Measurements from ENCODE around the gene RELCH. TPM values are rescaled to one million over a fixed set of nuclear protein-coding genes. Genes with fewer than 3 reads are reported as not detected.

The RELCH gene
- total and polyA plus RNA-seq, 2 experiments from 2014 or later: 8.6 to 38.6 TPM

DNA sequence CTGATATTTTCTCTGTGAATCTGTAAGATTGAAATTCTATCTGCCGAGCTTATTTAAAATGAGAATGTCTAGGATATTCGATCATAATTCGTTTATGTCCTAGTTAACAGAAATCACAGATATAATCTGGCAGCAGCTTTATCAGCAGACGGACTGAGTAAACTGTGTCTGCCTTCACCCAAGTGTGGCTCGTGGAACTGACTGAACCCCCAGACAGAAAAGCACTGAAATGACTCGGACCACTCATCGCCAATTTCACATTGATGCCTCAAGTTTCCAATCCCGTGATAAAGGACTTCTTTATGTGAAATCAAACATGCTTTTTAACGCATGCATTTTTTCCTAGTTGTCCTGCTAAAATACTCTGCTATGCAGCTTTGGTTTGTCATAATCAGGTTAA is 153.9 kb downstream of the RELCH start:
- H3K4me2 ChIP-seq (ENCODE audit: unreplicated experiment): no peak overlapping the region
- H2AFZ ChIP-seq: no peak overlapping the region
- 92% methylated on average over 9 of the region's 9 CpGs for WGBS, 2 experiments (ENCODE audit: low coverage in 1 of 2, low lambda C conversion rate in 2 of 2, missing lambda C conversion rate in 2 of 2)
- DNase-seq: no peak
- H3K27me3 ChIP-seq (replicated peaks; ENCODE audit: insufficient read depth): 0 out of 2 replicates have a peak, but pooled peaks cover 10% of the 10 kb centered on the region
- no peaks in the 10 kb centered on the region for H4K20me1 ChIP-seq (ENCODE audit: insufficient read depth)
- no peak overlapping the region for H3K9ac ChIP-seq
- H3F3A ChIP-seq (ENCODE audit: insufficient read depth): no peaks in the 10 kb centered on the region; the same call in 1 of the 2 replicates
- TF ChIP-seq EZH2 (IDR thresholded peaks at IDR 0.05; ENCODE audit: insufficient read depth, poor library complexity, severe bottlenecking): no peak
- no peak for TF ChIP-seq EZH2phosphoT487 (IDR thresholded peaks at IDR 0.05; ENCODE audit: insufficient read depth, low read depth)
- H3K79me2 ChIP-seq (ENCODE audit: insufficient read depth): no peaks in the 10 kb centered on the region
- no peaks in the 10 kb centered on the region for H3K36me3 ChIP-seq (ENCODE audit: low read depth)
- in situ Hi-C loops (cut with MboI): no loop called here
- no peak overlapping the region for H3K27ac ChIP-seq
- H3K9me3 ChIP-seq (ENCODE audit: low read depth): no peaks in the 10 kb centered on the region
- no peaks in the 10 kb centered on the region for H3K9me2 ChIP-seq (ENCODE audit: insufficient read depth)
- no peak overlapping the region for H3K4me3 ChIP-seq
- H3K4me1 ChIP-seq (ENCODE audit: insufficient read depth): peaks cover 11% of the 10 kb centered on the region

DNA sequence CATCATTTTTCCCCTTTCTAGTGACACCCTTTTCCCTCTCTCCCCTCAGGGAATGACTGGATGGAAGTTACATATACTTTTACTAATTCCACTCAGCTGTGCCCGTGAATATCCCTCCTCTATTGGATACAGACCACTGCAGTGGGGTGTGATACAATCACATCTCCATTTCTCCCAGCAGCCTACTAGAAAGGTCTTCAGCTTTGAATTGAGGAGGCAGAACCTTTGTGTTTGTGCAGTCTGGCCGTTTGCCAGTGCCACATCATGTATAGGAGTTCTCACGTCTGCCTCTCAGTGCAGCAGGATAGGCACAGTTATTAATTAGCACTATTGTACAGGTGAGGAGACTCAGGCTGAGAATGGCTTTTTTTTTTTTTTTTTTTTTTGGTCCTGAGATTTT is 154.4 kb downstream of the RELCH start:
- H3K36me3 ChIP-seq (ENCODE audit: low read depth): no peaks in the 10 kb centered on the region
- in situ Hi-C loops (cut with MboI): no loop called here
- H3F3A ChIP-seq (ENCODE audit: insufficient read depth): no peaks in the 10 kb centered on the region; the same call in 1 of the 2 replicates
- H3K9me3 ChIP-seq (ENCODE audit: low read depth): no peaks in the 10 kb centered on the region
- DNase-seq: no peak
- no peaks in the 10 kb centered on the region for H4K20me1 ChIP-seq (ENCODE audit: insufficient read depth)
- 65% methylated on average over 3 of the region's 3 CpGs for WGBS, 2 experiments (ENCODE audit: low coverage in 1 of 2, low lambda C conversion rate in 2 of 2, missing lambda C conversion rate in 2 of 2)
- H3K27ac ChIP-seq: no peak overlapping the region
- 0 out of 2 replicates have a peak, but pooled peaks cover 10% of the 10 kb centered on the region for H3K27me3 ChIP-seq (replicated peaks; ENCODE audit: insufficient read depth)
- no peak overlapping the region for H3K4me2 ChIP-seq (ENCODE audit: unreplicated experiment)
- TF ChIP-seq EZH2 (IDR thresholded peaks at IDR 0.05; ENCODE audit: insufficient read depth, poor library complexity, severe bottlenecking) (no peak), EZH2phosphoT487 (IDR thresholded peaks at IDR 0.05; ENCODE audit: insufficient read depth, low read depth) (no peak)
- H3K79me2 ChIP-seq (ENCODE audit: insufficient read depth): no peaks in the 10 kb centered on the region
- H3K9me2 ChIP-seq (ENCODE audit: insufficient read depth): no peaks in the 10 kb centered on the region
- H3K4me3 ChIP-seq: no peak overlapping the region
- no peak overlapping the region for H2AFZ ChIP-seq
- no peak overlapping the region for H3K9ac ChIP-seq
- H3K4me1 ChIP-seq (ENCODE audit: insufficient read depth): peaks cover 11% of the 10 kb centered on the region

DNA sequence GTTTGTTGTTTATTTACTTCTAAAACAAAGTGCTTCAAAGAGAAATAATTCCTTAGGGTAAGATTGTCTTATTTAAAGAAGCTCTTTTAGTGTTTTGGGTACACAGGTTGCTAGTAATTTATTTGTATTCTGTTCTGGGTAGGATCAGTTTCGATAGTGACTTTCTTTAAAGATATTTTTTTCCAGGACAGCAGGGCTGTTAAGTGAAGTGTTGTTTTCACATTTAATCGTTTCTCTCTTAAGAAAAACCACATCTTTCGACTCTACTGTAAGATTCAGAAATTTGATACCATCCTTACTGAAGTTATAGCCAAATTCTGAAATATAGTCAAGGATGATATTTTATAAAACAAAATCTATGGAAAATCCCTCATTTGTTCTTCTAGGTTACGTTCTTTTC is 155.8 kb downstream of the RELCH start:
- no peak overlapping the region for H2AFZ ChIP-seq
- no peak overlapping the region for H3K4me3 ChIP-seq
- H3K9ac ChIP-seq: no peak overlapping the region
- no peaks in the 10 kb centered on the region for H4K20me1 ChIP-seq (ENCODE audit: insufficient read depth)
- no peaks in the 10 kb centered on the region for H3K79me2 ChIP-seq (ENCODE audit: insufficient read depth)
- H3K27ac ChIP-seq: no peak overlapping the region
- no peak for TF ChIP-seq EZH2phosphoT487 (IDR thresholded peaks at IDR 0.05; ENCODE audit: insufficient read depth, low read depth)
- no peak for TF ChIP-seq EZH2 (IDR thresholded peaks at IDR 0.05; ENCODE audit: insufficient read depth, poor library complexity, severe bottlenecking)
- H3K9me3 ChIP-seq (ENCODE audit: low read depth): no peaks in the 10 kb centered on the region
- no peaks in the 10 kb centered on the region for H3K9me2 ChIP-seq (ENCODE audit: insufficient read depth)
- H3F3A ChIP-seq (ENCODE audit: insufficient read depth): no peaks in the 10 kb centered on the region; the same call in 1 of the 2 replicates
- in situ Hi-C loops (cut with MboI): no loop called here
- H3K4me2 ChIP-seq (ENCODE audit: unreplicated experiment): no peak overlapping the region
- no peak for DNase-seq
- peaks cover 10% of the 10 kb centered on the region; the same call in 1 of the 2 replicates for H3K27me3 ChIP-seq (replicated peaks; ENCODE audit: insufficient read depth)
- peaks cover 11% of the 10 kb centered on the region for H3K4me1 ChIP-seq (ENCODE audit: insufficient read depth)
- 91% methylated on average over 4 of the region's 4 CpGs for WGBS, 2 experiments (ENCODE audit: low coverage in 1 of 2, low lambda C conversion rate in 2 of 2, missing lambda C conversion rate in 2 of 2)
- no peaks in the 10 kb centered on the region for H3K36me3 ChIP-seq (ENCODE audit: low read depth)

DNA sequence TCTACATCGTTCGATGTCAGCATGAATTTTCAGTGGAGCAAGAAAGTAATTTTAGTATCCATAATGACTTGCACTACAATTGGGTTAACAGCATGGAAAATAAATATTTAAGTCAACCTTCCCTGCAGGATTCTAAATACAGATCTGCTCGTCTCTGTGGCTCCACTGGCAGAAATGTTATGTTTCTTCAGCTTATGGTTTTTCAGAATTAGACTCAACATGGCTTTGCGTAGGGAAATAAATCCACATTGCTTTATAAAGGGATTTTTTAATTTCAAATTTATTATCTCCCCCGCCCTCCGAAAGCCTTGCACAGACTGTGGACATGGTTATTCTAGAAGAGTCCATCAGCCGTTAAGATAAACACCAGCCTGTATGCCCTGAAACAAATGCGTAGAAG is 156.3 kb downstream of the RELCH start:
- H2AFZ ChIP-seq: no peak overlapping the region
- no peaks in the 10 kb centered on the region; the same call in 1 of the 2 replicates for H3F3A ChIP-seq (ENCODE audit: insufficient read depth)
- in situ Hi-C loops (cut with MboI): no loop called here
- no peak overlapping the region for H3K4me3 ChIP-seq
- H3K9me3 ChIP-seq (ENCODE audit: low read depth): no peaks in the 10 kb centered on the region
- no peak overlapping the region for H3K4me2 ChIP-seq (ENCODE audit: unreplicated experiment)
- no peaks in the 10 kb centered on the region for H3K9me2 ChIP-seq (ENCODE audit: insufficient read depth)
- no peak for DNase-seq
- H3K27ac ChIP-seq: no peak overlapping the region
- no peak overlapping the region for H3K9ac ChIP-seq
- no peaks in the 10 kb centered on the region for H3K79me2 ChIP-seq (ENCODE audit: insufficient read depth)
- 84 to 85% methylated on average over 8 of the region's 8 CpGs for WGBS, 2 experiments (ENCODE audit: low coverage in 1 of 2, low lambda C conversion rate in 2 of 2, missing lambda C conversion rate in 2 of 2)
- peaks cover 10% of the 10 kb centered on the region; the same call in 1 of the 2 replicates for H3K27me3 ChIP-seq (replicated peaks; ENCODE audit: insufficient read depth)
- H3K4me1 ChIP-seq (ENCODE audit: insufficient read depth): peaks cover 11% of the 10 kb centered on the region
- TF ChIP-seq EZH2phosphoT487 (IDR thresholded peaks at IDR 0.05; ENCODE audit: insufficient read depth, low read depth): no peak
- no peak for TF ChIP-seq EZH2 (IDR thresholded peaks at IDR 0.05; ENCODE audit: insufficient read depth, poor library complexity, severe bottlenecking)
- H4K20me1 ChIP-seq (ENCODE audit: insufficient read depth): no peaks in the 10 kb centered on the region
- no peaks in the 10 kb centered on the region for H3K36me3 ChIP-seq (ENCODE audit: low read depth)

DNA sequence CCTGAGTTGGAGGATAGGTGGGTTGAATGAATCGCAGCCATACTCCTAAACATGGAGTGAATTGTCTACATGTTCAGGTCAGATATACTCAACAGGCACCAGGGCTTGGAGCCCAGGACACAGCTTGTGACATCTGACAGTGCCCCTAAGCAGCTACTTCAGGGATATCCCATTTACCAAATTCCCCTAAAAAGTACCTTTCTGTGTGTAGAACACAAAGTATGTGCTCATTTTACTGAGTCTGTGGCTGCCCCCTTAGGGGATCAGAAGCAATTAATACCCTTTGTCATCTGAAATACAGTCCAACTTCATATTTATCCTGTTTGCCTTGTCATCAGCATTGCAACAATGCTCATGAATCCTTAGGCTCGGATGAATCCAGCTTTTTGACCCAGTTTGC is 158.9 kb downstream of the RELCH start:
- in situ Hi-C loops (cut with MboI): no loop called here
- Histone ChIP-seq H3K27ac (no peak overlapping the region), H3K4me1 (ENCODE audit: insufficient read depth) (no peaks in the 10 kb centered on the region), H3K4me3 (no peak overlapping the region), H3K4me2 (ENCODE audit: unreplicated experiment) (no peak overlapping the region), H3K9me3 (ENCODE audit: low read depth) (no peaks in the 10 kb centered on the region), H3K27me3 (replicated peaks; ENCODE audit: insufficient read depth) (peaks cover 10% of the 10 kb centered on the region; the same call in 1 of the 2 replicates), H3K9me2 (ENCODE audit: insufficient read depth) (no peaks in the 10 kb centered on the region), H4K20me1 (ENCODE audit: insufficient read depth) (no peaks in the 10 kb centered on the region), H3K36me3 (ENCODE audit: low read depth) (no peaks in the 10 kb centered on the region), H2AFZ (no peak overlapping the region), H3K79me2 (ENCODE audit: insufficient read depth) (no peaks in the 10 kb centered on the region), H3K9ac (no peak overlapping the region), H3F3A (ENCODE audit: insufficient read depth) (no peaks in the 10 kb centered on the region)
- DNase-seq: no peak
- TF ChIP-seq EZH2 (IDR thresholded peaks at IDR 0.05; ENCODE audit: insufficient read depth, poor library complexity, severe bottlenecking) (no peak), EZH2phosphoT487 (IDR thresholded peaks at IDR 0.05; ENCODE audit: insufficient read depth, low read depth) (no peak)
- 88 to 90% methylated on average over 2 of the region's 2 CpGs for WGBS, 2 experiments (ENCODE audit: low coverage in 1 of 2, low lambda C conversion rate in 2 of 2, missing lambda C conversion rate in 2 of 2)
